HG02970 (cell line): Measurements from ENCODE around the gene NCKAP1.
"Not testable (repeated sequence)": the region's sequence is repeated elsewhere in the genome, so short reads cannot be mapped to it uniquely, and the experiment has no call there.

Experiments
- ATAC-seq: cut with Tn5 transposase; IDR thresholded peaks from one replicate; pipeline ENCODE4 v1.9.1; 2021; ENCODE audit warnings: mild to moderate bottlenecking, moderate library complexity, moderate number of reproducible peaks; ENCODE audit not compliant: unreplicated experiment, low FRiP score

The NCKAP1 gene

DNA sequence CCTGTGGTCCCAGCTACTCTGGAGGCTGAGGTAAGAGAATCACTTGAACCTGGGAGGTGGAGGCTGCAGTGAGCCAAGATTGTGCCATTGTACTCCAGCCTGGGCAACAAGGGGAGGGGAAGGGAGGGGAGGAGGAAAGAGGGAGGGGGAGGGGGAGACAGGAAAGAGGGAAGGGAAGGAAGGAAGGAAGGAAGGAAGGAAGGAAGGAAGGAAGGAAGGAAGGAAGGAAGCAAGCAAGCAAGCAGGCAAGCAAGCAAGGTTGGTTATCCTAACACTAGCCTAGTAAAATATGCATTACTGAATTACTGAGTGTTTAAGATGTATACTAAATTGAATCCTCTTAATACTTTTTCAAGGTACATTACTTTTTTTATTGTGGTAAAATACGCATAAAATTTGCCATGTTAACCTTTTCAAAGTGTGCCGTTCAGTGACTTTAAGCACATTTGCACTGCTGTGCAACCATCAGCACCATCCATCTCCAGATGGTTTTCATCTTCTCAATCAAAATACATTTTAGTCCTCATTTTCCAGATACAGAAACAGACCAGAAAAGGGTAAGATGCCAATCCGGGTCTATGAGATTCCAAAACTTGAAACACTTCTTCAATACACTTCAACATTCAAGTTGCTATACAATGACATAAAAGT lies 28.9 kb downstream of the NCKAP1 start:
- no peak for ATAC-seq

DNA sequence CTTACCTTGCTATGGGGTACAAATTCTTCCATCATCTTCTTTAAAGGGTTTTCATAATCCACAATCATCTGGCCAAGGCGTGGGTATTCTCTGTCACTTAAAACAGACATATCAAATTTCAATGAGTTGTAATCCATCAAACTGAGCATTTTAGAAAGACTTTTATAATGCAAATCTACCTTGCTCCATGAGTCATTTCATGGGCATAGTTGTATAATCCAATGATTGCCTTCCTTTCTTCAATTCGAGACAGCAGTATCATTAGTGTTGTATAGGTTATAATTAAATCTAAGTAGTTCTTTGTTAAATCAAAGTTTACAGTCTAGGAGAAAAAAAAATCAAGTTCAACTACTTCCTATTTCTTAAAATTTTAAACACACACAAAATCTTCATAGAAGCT lies 36.3 kb downstream of the NCKAP1 start:
- ATAC-seq: no peak

GRCh38 chr2:183000846-183001245 lies 37.4 kb downstream of the NCKAP1 start:
- ATAC-seq: no peak

DNA sequence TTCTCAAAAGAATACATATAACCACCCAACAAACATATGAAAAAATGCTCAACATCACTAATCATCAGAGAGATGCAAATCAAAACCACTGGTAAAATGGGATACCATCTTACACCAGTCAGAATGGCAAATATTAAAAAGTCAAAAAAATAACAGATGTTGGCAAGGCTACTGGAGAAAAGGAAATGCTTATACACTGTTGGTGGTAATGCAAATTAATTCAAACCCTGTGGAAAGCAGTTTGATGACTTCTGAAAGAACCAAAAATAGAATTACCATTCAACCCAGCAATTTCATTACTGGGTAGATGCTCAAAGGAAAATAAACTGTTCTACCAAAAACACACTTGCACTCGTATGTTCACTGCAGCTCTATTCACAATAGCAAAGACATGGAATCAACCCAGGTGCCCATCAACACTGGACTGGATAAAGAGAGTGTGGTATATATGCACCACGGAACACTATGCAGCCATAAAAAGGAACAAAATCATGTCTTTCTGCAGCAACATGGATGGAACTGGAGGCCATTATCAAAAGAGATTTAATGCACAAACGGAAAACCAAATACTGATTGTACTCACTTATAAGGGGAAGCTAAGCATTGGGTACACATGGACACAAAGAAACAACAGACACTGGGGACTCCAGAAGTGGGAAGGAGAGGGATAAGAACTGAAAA lies 38.8 kb downstream of the NCKAP1 start:
- no peak for ATAC-seq

DNA sequence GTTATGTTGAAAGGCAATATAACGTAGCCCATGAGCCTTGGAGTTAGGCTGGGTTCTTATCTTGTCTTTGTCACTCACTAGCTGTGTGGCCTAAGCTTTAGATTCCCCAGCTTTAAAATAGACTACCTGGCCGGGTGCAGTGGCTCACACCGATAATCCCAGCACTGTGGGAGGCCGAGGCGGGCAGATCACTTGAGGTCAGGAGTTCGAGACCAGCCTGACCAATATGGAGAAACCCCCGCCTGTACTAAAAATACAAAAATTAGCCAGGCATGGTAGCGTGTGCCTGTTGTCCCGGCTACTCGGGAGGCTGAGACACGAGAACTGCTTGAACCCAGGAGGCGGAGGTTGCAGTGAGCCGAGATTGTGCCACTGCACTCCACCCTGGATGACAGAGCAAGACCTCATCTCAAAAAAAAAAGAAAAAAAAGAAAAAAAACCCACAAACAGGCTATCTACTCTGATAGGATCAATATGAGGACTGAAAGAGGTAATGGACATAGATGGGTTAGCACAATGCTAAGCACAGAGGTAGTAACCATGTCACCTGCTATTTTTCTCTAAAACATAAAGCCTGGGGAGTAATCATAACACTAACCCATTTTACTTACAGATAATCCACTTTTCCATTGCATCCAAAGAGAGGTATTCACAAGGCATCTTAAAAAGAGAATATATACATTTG lies 43.9 kb downstream of the NCKAP1 start:
- ATAC-seq: no peak

- ATAC-seq: no peak
Measured at GRCh38 chr2:182982941-182983340, 55.3 kb downstream of the NCKAP1 start.

- not testable (repeated sequence) for ATAC-seq
Measured at GRCh38 chr2:182981475-182981874, 56.8 kb downstream of the NCKAP1 start.

- no peak for ATAC-seq
Measured at GRCh38 chr2:182980652-182981051, 57.6 kb downstream of the NCKAP1 start.

- ATAC-seq: no peak
Measured at GRCh38 chr2:182980115-182980514, 58.1 kb downstream of the NCKAP1 start.

- peak; percentile 66 for ATAC-seq
Measured at GRCh38 chr2:182977463-182977862, 60.8 kb downstream of the NCKAP1 start.

DNA sequence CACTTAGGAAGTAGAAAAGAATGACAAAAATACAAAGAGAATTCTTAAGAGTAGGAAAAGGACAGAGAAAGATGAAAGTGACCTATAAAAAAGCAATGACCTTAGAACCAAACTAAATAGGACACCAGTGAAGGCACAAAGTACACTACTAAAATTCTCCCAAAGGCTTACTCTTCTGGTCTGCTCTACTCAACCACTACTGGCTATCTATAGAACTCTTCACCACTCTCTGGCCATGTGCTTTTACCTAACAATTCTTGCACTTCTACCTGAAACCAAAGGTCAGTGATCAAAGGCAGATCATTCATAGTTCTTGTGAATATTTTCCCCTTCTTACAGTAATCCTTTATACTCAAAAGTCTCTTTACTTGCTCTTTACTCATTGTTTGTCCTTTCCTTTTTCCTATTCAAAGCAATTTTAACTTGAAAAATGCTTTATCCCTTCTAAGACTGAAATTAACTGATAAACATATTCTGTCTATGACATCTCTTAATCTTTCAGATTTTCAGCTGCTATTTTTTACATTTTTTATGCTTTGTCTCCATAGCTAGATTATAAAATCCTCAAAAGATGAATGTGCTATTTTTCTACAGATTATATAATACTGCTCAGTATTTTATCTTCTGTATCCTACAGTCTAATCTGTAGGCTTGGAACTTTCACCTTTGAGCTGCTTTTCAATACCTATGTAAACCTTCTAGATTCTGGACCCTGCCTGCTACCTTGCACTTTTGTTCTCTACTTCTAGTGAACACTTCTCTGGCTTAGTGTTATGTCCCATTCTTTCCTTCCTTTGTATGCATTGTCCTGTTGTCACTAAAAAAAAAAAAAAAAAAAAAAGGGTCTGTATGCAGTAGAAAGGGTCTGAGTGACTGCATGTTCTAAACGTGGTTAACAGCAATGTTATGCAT lies 64.6 kb downstream of the NCKAP1 start:
- ATAC-seq: no peak

DNA sequence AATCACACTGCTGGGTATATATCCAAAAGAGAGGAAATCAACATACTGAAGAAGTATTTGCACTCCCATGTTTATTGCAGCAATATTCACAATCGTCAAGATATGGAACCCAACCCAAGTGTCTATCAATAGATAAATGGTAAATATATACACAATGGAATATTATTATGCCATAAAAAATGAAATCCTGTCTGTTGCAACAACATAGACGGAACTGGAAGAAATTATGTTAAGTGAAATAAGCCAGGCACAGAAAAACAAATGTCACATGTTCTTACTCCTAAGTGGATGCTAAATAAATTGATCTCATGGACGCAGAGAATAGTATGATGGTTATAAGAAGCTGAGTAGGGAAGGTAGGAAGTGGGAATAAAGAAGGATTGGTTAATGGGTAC lies 65.7 kb downstream of the NCKAP1 start:
- ATAC-seq: no peak

DNA sequence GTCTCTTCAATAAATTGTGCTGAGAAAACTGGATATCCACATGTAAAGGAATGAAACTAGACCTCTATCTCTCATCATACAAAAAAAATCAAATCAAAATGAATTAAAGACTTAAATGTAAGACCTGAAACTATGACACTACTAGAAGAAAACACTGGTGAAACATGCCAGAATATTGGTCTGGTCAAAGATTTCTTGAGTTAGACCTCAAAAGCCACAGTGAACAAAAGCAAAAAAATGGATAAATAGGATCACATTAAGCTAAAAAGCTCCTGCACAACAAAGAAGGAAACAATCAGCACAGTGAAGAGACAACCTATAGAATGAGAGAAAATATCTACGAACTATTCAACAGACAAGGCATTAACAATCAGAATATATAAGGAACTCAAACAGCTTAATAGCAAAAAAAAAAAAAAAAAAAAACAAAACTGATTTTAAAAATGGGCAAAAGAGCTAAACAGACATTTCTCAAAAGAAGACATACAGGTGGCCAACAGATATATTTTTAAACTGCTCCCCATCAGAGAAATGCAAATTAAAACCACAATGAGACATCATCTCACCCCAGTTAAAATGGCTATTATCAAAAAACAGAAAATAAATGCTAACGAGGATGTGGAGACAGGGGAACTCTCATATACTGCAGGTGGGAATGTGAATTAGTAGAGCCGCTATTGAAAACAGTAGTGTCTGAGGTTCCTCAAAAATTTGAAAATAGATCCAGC lies 66.3 kb downstream of the NCKAP1 start:
- no peak for ATAC-seq

DNA sequence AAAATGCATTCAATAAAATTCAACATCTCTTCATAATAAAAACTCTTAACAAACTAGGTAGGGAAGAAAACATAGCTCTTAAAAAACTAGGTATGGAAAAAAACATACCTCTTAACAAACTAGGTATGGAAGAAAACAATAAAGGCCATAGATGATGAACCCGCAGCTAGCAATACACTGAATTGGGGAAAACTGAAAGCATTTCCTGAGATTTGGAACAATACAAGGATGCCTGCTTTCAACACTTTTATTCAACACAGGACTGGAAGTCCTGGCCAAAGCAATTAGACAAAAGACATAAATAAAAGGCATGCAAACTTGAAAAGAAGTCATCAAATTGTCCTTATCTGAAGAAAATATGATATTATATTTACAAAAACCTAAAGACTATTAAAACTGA lies 67.8 kb downstream of the NCKAP1 start:
- ATAC-seq: no peak

- ATAC-seq: no peak
Measured at GRCh38 chr2:182968493-182968892, 69.8 kb downstream of the NCKAP1 start.

DNA sequence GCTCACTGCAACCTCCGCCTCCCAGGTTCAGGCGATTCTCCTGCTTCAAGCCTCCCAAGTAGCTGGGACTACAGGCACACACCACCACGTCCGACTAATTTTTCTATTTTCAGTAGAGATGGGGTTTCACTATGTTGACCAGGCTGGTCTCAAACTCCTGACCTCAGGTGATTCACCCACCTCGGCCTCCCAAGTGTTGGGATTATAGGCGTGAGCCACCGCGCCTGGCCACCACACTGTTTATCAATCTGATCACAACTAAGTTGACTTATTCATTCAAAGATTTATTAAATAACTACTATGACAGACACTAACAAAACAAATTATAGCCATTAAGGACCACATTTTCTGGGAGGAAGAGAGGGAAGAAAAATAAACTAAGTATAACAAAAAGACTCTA lies 71.9 kb downstream of the NCKAP1 start:
- ATAC-seq: not testable (repeated sequence)

DNA sequence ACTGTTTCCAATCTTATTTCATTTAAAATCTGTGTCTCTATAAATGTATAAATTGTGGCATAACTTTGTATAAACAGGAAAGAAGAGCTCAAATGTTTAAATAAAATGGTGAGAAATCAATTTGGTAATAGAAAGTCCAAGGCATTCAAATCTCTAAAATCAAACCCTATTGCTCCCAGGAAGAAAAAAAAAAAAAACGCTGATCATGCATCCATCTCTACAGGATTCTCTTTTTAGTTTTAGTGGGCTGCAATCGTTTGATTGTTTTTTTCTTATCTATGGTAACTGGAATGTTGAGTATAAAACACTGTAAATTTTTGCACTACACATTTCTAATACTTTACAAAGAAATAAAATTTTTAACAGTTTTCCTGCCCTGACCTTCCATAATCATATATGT lies 75.6 kb downstream of the NCKAP1 start:
- ATAC-seq: no peak

- ATAC-seq: not testable (repeated sequence)
Measured at GRCh38 chr2:182960869-182961268, 77.4 kb downstream of the NCKAP1 start.

- ATAC-seq: no peak
Measured at GRCh38 chr2:182954789-182955188, 83.5 kb downstream of the NCKAP1 start.
